ENCODE measurements around the gene DOK6.
"Not testable (repeated sequence)": the region's sequence is repeated elsewhere in the genome, so short reads cannot be mapped to it uniquely, and the experiment has no call there.

DOK6 gene

DNA sequence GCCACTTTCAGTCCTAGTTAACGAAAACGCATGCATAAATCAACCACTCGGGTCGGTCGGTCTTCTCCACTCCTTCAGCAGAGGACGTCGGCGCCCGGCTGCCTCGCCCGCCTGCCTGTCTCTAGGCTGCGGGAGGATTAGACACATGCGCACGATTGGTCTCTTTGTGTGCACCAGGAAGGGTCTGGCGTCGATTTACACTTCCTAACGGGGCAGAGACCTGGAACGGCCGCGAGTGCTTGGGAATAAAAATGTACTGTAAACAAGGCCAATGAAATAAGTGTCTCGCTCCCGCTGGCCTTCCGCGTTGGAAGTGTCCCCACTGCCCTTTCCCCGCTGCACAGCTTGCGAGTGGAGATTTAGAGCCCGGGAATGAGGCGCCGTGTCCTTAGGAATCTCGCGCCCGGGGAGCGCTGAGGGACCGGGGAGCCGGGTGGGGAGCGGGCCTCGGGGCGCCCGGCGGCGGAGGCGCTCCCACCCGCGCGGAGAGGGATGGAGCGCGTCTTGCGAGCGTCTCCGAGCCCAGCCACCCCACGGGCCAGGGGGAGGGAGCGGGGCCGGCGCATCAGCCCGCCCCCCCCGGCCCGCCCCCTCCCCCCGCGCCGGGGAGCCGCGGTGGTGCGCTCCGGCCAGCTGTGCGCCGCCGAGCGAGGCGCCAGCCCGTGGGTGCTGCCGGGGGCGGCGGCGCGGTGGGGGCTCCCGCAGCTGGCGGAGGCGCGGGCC lies at the start of gene DOK6:
Gene DOK6, plus strand, starts transcription at position 636 of the 723 bp plus-strand sequence.
- in situ Hi-C loops (cut with MboI; ENCODE audit: low sequenced_read_pairs): no loop called here

DNA sequence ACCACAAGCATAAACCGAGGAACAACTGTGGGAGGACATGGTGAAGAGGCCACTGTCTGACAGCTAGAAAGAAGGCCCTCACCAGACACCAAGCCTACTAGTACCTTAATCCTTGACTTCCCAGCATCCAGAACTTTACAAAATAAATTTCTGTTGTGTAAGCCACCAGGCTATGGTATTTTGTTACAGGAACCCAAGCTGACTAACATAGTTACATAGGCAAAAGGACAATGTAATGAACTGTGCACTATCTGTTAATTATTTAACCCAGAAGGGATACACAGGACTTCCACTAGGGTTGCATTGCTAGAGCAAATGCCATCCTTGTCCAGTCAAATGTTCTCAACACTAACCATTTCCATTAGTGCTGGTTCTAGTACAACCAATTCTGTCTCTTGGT lies 47.7 kb upstream of the DOK6 start:
- in situ Hi-C loops (cut with MboI; ENCODE audit: low sequenced_read_pairs): no loop called here

DNA sequence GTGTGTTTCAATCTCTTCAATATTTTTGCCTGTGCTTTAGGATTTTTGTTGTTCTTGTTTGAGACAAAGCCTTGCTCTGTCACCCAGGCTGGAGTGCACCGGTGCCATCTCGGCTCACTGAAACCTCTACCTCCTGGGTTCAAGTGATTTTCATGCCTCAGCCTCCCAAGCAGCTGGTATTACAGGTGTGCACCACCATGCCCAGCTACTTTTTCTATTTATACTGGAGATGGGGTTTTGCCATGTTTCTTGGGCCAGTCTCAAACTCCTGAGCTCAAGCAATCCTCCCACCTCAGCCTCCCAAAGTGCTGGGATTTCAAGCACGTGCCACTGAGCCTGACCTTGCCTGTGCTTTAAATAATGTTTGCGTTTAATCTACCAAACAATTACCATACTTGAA lies 43.1 kb upstream of the DOK6 start:
- in situ Hi-C loops (cut with MboI; ENCODE audit: low sequenced_read_pairs): no loop called here

DNA sequence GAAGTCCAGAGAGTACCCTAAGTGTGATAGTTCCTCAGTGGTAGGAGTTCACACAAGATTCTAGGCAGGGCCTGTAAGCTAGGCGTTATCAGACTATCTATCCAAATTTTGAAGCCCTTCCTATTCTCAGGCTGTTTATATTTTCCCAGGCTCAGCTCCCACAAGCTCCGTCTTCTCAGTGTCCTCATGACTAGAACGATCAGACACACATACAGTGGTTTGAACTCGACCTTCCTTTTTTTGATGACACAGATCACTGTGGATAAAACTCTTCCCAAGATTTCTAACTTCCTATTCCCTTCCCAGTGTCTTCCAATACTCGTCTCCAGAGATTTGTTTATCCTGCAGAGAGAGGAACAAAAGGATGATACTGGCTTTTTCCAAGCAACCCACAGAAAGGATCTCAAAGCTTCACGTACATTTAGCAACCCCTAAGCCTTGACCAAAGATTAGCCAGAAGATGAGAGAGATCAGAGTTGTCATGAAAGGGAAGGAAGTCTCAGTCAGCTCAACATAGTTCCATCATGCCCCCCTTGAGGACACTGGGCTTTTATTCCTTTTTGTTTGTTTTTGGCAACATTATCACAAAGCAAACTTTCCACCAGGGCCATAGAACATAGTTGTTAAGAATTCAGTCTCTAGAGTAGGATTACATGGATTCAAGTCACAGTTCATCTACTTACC lies 42.3 kb upstream of the DOK6 start:
- in situ Hi-C loops (cut with MboI; ENCODE audit: low sequenced_read_pairs): no loop called here

DNA sequence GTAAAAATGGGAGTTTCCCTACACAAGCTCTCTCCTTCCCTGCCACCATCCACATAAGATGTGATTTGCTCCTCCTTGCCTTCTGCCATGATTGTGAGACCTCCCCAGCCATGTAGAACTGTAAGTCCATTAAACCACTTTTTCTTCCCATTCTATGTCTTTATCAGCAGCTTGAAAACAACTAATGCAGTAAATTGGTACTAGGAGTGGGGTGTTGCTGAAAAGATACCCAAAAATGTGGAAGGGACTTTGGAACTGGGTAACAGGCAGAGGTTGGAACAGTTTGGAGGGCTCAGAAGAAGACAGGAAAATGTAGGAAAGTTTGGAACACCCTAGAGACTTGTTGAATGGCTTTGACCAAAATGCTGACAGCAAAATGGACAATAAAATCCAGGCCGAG lies 40.9 kb upstream of the DOK6 start:
- in situ Hi-C loops (cut with MboI; ENCODE audit: low sequenced_read_pairs): not testable (repeated sequence)

DNA sequence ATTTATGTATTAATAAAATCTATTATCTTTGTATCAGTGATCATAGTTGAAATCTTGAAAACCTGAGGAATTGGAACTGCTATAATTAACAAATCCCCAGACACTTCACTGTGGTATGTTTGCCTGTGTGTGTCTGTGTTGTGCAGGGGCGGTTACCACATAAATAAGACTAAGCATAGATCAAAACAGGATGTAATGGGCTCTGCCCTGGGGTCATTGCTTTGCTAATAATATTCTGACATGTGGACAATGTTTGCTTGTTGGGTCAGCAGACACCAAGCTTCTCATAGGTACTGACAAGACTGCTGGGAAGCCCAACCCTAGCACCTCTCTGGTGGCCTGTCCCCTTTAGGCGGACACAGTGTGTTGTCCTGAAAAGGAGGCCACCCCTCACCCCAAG lies 35.8 kb upstream of the DOK6 start:
- in situ Hi-C loops (cut with MboI; ENCODE audit: low sequenced_read_pairs): no loop called here

DNA sequence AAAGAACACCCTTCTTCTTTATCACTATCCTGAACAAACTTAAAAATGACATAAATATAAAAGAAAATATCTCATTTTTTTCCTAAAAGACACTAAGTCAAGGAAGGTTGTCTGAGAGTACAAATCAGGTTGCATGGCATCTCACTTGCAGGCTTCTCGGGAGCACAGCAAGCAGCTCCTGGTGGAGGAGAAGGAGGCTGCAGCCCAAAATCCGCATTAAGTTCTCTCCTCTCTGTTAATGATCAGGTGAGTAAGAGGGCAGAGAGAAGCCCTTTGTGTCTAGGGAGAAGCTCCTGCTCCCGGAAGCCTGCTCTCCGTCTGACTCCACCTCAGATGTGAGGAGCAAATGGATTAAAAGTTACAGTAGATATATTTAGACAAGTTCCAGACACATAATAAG lies 35.0 kb upstream of the DOK6 start:
- in situ Hi-C loops (cut with MboI; ENCODE audit: low sequenced_read_pairs): no loop called here

DNA sequence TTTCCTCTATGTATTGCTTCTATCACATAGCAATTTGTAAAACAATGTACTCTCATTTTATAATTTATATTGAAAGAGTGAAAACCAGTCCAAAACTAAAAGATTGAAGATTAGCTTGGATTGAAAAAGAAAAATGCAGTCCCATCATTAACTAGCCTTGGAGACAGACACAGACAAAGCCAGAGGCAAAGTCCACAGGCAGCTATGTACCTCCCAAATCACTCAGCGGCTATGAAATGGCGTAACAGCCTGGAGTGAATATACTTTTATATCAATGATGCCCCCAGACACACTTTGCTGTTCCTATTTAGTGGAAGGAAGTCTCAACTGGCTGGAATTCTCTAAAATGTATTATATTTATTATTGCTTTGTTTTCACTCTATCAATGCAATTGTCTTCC lies 33.6 kb upstream of the DOK6 start:
- in situ Hi-C loops (cut with MboI; ENCODE audit: low sequenced_read_pairs): no loop called here

DNA sequence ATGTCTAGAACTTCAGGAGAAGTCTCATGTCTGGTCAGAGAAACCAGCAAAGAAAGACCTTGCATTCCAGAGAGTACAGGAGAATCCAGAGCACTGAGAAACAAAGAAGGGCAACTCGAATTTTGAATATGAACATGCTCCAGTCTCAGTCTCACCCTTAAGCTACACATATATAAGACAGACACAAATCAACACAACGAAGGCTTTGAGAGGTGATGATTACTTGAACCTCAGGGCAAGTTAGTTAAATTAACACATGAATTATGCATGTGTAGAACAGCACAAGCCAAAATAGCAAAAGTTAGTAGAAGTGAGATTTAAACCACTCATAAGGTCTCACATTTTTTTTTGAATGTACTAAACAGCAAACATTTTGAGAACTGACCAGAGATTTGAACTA lies 29.0 kb upstream of the DOK6 start:
- in situ Hi-C loops (cut with MboI; ENCODE audit: low sequenced_read_pairs): no loop called here

DNA sequence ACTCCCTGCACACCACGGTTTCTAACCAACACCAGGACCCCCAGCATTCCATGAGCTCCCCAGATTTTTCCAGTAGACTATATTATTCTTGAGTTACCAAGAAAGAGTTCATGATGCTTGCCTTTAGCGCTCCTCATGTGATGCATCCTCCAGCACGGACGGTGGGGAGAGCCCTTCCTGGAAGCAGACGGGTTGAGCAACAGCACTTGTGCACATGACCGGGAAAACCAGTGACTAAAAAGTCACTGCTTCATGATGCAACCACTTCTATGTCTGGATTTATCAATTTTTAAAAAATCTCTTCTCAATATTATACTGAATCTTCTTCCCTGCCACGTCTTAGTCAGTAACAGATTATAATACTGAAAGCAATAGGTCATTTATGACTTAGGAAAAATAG lies 20.4 kb upstream of the DOK6 start:
- in situ Hi-C loops (cut with MboI; ENCODE audit: low sequenced_read_pairs): no loop called here

DNA sequence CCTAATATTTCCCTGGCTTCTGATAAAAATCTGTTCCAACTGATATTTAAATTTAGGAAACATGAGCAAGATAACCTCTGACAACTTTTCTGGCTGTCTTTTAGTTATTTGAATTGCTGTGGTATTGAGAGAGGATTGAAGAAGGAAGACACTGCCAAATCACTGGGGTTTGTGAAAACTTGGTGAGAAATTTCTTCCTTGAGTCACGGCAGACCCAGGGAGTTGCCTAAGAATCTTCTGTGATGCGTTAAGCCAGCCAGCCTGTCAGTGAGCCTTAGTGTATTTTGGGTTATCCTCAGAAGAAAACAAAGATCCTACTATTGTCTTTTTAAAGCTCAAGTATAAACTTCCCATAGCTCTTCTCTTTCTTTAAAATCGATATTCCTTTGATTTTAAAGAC lies 17.5 kb upstream of the DOK6 start:
- in situ Hi-C loops (cut with MboI; ENCODE audit: low sequenced_read_pairs): no loop called here

DNA sequence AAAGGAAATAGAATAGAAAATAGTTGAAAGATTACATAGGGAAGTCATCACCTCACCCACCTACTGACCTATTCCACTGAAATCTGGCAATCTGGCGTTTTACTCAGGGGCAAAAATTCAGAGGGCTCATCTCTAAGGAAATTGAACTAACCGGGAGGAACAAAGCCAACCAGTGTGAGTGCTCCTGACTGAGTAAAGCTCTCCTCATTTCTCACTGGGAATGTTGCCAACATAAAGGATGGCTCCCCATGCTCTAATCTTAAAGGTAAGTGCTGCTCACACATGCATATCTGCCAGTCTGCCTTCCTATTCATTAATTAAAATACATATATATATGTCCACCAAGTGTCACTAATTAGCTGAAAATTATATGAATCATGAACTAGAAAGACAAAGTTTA lies 13.5 kb upstream of the DOK6 start:
- in situ Hi-C loops (cut with MboI; ENCODE audit: low sequenced_read_pairs): no loop called here

DNA sequence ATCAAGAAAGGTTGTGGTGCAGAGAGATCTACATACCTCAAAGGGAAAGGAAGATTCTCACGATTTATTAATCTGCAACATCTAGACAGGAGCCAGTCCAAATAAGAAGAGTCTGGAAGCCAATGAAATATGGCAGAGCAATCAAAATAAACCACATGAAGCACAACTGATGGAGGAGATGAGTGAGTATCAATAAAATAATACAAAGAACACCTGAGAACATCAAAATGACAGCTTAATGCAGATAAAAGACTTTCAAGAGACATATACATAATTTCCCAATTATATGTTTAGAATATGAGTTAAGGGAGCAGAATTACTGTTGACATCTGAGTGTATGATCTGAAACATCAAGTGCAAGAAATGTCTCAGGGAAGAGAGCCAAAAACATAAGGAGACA lies 12.5 kb upstream of the DOK6 start:
- in situ Hi-C loops (cut with MboI; ENCODE audit: low sequenced_read_pairs): no loop called here

DNA sequence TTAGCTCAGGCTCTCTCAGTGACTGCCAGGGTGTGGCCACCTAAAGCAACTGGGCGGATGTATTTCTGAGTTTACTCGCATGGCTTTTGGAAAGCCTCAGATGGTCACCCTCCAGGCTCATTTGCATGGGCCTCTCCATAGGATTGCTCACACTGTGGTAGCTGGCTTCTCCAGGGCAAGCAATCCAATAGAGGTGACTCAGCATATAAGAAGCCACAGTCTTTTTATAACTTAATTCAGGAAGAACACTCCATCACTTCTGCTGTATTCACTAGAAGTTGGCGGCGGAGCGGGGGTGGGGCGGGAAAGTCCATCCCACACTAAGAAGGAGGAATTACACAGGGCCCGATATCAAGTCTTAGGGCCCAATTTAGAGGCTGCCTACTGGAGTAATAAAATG lies 3.6 kb upstream of the DOK6 start:
- in situ Hi-C loops (cut with MboI; ENCODE audit: low sequenced_read_pairs): no loop called here

DNA sequence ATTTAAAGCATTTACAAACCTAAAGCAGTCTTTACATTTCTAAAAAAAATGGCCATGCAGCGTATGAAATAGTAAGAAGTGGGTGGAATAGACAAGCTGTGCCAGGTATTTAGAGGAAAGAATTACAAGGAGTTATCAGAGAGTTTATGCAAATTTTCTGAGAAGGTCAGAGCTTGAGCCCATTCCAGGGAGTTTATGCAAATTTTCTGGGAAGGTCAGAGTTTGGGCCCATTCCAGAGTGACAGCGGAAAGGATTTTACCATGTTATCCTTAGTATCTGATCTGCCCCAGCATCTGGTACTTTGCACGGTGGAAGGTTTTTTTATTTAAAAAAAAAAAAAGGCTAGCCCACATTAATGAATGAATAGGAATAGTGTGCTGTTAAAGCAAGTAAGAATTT lies 1.4 kb upstream of the DOK6 start:
- in situ Hi-C loops (cut with MboI; ENCODE audit: low sequenced_read_pairs): no loop called here

DNA sequence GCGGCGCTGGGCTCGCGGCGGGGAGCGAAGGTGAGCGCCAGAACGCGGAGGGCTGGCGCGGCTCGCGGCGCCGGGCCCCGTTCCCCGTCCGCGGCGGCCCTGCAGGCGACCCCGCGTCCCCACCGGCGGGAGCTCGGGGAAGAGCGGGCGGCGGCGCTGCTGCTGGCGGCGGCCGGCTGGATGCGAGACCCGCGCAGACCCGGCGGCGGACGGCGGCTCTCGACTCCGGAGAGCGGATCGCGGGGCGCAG lies 213 bp downstream of the DOK6 start:
- in situ Hi-C loops (cut with MboI; ENCODE audit: low sequenced_read_pairs): no loop called here

DNA sequence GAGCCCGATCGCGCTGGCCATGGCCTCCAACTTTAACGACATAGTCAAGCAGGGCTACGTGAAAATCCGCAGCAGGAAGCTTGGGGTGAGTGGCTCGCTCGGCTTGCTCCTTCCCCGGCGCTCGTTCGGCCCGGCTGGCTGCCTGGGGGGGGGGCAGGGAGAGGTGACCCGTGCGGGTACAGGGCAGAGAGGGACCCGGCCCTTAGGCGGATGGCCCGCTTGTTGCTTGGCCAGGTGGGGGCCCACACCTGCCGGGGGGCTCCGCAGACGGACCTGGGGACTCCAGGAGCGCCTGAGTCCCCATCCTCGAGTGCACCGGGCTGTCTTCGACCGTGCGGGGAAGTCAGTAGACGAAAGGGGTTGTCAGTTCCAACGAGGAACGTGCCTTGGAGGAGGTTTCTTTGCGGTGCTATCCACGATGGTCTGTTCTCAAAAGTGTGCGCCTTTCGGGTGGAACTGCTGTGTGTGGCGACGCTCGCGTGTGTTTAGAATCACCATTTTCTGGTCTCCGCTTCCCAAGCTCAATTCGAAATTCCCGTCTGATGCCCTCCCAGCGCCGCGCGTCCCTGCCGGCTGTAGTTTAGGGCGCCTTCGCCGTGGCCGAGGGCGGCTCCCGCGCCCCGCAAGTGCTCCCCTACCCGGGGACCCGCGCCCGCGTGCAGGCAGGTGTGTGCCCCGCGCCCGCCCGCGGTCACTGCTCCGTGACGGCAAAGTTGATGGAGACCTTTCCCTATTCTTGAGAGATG lies 711 bp downstream of the DOK6 start:
- in situ Hi-C loops (cut with MboI; ENCODE audit: low sequenced_read_pairs): no loop called here

DNA sequence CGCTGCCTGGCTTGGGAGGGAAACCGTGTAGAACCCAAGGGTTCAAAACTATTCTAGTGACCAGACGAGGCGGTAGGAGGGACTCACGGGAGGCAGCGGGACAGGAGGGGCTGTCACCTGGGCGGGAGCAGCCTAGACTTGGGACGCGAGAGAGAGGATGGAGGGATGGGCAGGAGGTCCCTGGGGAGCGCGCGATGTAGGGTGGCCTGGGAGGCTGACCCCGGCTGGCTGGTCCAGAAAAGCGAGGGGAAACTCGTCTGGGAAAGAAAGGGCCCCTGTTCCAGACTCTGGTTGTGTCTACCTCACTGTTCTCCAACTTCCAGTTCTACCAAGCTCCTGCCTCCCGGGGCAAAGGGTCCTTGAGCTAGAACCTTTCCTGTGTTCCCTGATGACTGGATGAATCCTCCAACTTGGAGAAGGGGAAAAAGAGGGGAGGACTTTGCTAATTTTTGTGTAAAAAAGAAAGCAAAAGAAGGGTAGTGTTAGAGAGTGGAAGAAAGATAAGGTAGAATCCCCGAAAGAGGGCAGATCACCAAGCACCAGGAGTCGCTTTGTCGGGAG lies 1.4 kb downstream of the DOK6 start:
- in situ Hi-C loops (cut with MboI; ENCODE audit: low sequenced_read_pairs): no loop called here

DNA sequence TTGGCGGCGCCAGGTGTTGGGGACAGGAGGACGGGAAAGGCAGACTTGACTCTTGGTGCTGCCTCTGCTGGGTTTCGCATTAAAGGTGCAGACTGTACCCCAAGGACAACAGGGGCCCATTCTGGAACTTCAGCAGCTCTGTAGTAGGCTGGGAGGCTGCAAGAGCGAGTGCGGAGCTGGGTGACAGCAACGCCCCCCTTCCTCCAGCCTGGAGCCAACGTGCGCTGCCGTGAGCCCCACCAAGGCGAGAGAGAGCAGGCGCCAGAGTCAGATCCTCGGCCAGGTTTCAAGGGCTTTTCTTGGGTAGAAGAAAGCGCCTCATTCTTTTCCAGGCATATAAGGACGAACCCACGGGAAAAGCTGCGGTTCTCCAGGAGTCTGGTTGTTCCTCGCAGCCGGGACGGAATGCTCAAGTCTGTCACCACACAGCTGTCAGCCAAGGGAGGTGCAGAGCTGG lies 1.9 kb downstream of the DOK6 start:
- in situ Hi-C loops (cut with MboI; ENCODE audit: low sequenced_read_pairs): no loop called here

DNA sequence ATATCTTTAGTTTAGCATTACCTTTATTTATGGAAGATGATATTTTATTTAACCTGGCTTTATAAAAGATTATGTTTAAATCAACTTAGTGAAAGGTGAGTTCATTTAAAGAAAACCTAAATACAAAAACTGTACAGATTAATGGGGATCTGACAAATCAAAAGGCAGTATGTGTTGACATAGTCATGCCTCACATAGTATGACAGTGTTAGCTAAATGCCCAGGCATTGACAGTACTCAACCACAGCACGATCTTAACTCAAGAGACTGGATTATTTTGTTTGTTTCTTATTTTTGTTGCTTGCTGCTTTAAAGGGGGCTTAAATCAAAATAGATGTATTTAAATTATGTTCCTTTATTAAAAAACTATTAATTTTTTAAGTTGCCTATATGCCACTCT lies 7.8 kb downstream of the DOK6 start:
- in situ Hi-C loops (cut with MboI; ENCODE audit: low sequenced_read_pairs): no loop called here

DNA sequence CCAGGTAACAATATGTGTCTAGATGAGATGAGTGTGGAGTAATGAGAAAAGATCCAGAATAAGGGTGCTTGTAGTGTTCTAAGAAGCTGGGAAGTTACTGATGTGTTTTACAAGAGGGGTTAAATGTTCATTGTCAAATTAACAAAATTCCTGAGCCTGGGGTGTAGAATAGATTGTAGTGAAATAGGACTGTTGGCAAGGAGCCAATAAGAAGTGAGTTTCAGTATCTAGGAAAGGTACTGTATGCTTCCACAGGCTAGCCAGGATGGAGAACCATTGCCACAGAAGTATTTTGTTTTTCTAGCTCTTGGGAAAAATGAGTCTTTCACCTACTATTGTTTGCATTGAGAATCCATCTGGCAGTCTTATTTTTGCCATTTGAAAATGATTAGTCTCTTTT lies 10.5 kb downstream of the DOK6 start:
- in situ Hi-C loops (cut with MboI; ENCODE audit: low sequenced_read_pairs): no loop called here

DNA sequence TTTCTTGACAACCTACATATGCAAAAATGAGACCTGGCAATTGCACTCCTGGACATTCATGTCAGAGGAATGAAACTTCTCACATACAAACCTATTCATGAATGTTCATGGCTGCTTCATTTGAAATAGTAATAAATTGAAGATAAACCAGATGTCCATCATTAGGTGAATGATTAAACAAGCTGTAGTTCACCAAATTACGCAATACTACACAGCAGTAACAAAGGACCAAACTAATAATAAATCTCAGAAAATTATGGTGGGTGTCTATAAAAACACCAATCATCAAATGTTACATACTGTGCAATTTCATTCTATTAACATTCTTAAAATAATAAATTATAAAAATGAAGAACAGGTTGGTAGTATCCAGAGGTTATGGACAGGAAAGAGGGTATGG lies 13.5 kb downstream of the DOK6 start:
- in situ Hi-C loops (cut with MboI; ENCODE audit: low sequenced_read_pairs): no loop called here
